ENCODE data around the gene DCTD.

The DCTD gene

GRCh38 chr4:182893047-182893446 is 24.1 kb downstream of the DCTD start:
- DNase-seq (ENCODE audit: low read depth) = no peak

DNA sequence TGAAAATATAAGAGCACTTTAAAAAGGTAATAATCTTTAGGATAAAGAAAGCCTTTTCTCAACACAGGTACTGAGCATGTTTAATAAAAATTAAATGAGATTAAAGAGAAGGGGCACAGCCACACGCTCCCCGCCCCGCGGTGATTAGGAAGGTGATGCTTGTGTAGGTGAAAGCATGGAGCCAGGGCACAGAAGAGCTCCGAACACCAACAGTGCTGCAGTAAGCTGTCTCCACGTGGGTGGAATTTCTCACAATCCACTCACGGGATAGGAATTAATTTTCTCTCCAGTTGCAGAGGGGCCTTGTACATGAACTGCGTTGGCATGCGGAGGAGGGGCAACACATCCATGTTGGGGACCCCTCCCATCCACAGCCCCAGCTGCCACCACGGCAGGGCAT is 27.0 kb downstream of the DCTD start:
- DNase-seq (ENCODE audit: low read depth) = no peak

DNA sequence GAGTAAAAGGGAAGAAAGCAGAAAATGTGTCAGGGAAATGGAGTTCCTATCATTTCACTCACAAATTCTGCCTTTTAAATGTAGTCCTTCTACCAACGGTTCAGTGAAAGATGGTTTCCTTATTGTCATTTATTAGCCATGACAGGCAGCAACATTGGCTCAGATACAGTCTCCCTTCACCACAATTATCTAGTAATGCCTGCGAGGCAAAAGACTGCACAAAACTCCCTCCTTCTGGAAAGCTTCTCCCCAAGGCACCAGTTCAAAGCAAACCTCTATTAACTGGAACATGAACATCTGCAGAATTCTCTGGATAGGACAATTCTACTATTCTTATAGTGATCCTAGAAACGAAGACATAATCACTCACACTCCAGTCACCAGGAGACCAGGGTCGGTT is 28.3 kb downstream of the DCTD start:
- no peak for DNase-seq (ENCODE audit: low read depth)

DNA sequence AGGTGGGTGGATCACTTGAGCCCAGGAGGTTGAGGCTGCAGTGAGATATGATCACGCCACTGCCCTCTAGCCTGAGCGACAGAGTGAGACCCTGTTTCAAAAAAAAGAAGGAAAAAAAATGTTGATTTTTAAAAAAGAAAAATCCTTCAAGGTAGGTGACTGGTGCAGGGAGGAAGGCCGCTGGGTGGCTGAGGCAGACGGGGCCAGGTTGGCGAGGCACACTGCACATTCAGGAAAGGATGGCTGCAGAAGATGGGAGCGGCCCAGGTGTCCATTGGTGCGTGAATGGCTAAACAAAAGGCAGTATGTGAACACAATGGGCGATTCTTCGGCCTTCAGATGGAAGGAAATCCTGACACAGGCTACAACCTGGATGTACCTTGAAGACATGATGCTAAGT is 30.4 kb downstream of the DCTD start:
- no peak for DNase-seq (ENCODE audit: low read depth)

DNA sequence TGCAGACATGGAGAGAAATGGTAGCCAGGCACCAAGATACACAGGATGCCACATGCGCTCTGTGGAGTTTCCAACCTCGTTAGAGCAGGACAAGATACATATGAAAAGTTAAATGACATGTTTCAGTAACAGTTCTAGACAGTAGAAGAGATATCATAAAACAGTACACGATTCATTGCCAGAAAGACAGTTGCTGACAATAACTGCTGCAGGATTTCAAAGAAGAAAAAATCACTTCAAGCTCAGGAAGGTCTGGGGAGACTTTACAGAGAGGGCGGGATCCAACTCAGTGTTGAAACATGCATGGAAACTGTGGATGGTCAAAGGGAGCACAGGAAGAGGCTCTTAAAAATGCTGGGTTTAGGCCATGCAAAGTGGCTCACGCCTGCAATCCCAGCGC is 31.0 kb downstream of the DCTD start:
- no peak for DNase-seq (ENCODE audit: low read depth)

DNA sequence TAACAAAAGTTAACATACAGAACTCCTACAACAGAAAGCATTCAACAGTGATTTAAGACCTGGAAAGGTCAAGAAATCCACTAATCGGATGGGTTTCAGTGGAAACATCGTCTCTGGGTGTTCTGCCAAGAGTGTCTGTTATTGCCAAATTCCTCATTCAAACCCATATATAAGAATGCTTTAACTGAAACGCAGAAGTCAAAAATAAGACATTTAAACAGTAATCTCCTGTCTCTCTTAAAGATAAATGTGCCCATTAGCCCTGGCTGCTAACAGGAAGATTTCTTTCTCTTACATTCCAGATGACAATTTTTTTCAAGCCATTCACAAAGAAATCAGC is 31.5 kb downstream of the DCTD start:
- no peak for DNase-seq (ENCODE audit: low read depth)

DNA sequence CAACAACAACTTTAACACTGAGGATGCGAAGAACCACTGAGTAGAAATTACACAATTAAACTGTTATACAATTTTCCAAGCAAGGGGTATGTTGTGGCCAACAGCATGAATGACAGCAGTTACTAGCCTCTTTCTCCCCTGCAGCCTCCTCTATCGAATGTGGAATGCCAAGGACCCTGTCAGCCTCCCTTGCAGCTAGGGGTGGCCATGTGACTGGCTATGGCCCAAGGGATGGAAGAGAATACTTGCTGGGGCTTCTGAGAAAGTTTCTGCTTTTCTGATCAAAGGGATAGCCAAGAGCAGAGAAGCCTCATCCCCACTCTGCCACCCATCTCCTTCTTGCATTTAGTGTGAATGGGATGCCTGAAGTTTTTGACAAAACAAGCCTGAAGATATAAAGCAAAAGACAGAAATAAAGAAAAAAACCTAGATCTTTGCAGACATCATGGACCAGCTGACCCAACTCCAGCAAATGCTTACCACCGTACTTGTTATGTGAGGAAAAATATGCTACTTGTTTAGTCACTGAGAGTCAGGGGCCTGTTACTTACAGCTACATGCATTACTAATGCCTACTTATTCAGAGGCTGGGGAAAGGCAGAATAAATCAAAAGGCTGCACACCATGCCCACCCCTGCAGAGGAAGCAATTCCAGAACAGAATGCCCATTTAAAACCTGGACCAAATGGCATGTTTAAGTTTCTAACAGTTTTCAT is 32.0 kb downstream of the DCTD start:
- DNase-seq (ENCODE audit: low read depth) = no peak

- DNase-seq (ENCODE audit: low read depth) = no peak
These were observed 33.1 kb downstream of the DCTD start for GRCh38 chr4:182884040-182884439.

DNA sequence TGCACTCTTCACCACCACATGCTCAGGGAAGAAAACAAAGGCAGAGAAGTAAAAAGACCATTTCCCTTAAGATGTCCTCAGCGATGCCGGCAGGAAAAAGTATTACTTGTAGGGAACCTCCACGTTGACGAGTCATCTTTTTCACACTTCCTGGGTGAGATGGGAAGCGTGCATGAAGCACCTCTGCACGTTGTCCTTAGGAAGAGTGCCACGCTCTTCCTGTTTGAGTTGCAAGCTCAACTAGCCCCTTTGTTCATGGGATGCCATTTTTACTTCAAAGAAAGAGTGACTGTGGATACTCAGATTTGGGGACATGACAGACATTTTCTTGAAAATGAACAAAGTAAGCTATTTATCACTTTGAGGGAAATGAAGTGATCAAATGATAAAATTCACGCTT is 33.8 kb downstream of the DCTD start:
- DNase-seq (ENCODE audit: low read depth) = no peak

GRCh38 chr4:182881914-182882313 is 35.3 kb downstream of the DCTD start:
- DNase-seq (ENCODE audit: low read depth) = no peak

- DNase-seq (ENCODE audit: low read depth) = no peak
These were observed 36.5 kb downstream of the DCTD start for GRCh38 chr4:182880387-182881356.

DNA sequence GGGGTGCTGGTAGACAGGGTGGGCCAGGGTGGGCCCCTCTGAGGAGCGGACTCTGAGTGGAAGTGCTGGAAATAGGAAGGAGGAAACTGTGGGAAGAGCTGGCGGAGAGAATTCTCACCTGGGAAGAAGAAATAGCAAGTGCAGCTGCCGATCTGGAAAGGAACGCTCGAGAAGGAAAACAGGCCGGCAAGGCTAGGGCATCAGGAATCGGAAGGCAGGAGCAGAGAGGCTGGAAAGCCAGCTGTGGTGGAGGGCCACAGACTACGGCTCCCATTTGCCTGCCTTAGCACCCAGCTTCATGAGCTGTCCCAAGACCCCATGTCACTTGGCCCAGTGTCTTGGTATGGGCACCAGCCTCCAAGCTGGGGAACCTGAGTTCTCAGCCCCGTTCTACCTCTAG is 37.3 kb downstream of the DCTD start:
- DNase-seq (ENCODE audit: low read depth) = no peak

DNA sequence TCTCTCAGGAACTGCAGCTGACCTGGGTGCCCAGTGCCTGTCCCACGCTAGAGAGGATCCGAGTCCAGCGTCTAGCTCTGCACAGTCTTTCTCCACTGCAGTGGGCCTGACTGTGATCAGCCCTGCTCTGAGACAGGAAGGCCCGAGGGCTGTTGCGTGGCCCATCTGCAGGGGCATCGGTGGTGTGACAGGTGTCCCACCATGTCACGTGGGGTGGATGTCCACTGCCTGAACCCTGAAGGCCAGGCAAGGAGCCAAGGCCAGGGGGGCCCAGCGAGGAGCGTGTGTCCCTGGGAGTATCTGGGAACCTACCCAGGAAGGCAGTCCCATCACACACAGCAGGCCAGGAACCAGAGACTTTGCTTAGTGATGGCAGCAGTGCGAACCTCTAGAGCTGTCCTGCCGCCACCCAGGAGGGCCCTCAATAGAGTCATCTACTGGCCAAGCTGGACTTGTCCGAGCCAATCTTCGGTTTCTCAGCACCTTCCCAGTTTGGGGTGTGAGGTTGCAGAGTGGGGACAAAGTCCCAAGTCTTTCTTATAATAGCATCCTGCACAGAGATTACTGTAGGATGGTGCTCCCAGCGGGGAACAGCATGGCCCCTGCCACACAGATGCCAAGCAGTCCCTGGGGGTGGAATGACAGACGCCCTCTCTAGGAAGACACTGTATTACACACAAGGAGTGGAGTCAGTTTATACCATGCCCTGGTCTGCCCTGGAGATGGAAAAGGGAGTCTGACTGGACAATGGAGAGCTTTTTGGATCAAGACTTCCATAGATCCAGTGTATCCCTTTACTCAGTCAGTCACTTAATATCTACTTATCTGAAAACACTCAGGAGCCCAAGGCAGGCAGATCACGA is 38.3 kb downstream of the DCTD start:
- no peak for DNase-seq (ENCODE audit: low read depth)

GRCh38 chr4:182877326-182877883 is 39.8 kb downstream of the DCTD start:
- no peak for DNase-seq (ENCODE audit: low read depth)

- DNase-seq (ENCODE audit: low read depth) = no peak
These were observed 40.8 kb downstream of the DCTD start for GRCh38 chr4:182876427-182876826.

DNA sequence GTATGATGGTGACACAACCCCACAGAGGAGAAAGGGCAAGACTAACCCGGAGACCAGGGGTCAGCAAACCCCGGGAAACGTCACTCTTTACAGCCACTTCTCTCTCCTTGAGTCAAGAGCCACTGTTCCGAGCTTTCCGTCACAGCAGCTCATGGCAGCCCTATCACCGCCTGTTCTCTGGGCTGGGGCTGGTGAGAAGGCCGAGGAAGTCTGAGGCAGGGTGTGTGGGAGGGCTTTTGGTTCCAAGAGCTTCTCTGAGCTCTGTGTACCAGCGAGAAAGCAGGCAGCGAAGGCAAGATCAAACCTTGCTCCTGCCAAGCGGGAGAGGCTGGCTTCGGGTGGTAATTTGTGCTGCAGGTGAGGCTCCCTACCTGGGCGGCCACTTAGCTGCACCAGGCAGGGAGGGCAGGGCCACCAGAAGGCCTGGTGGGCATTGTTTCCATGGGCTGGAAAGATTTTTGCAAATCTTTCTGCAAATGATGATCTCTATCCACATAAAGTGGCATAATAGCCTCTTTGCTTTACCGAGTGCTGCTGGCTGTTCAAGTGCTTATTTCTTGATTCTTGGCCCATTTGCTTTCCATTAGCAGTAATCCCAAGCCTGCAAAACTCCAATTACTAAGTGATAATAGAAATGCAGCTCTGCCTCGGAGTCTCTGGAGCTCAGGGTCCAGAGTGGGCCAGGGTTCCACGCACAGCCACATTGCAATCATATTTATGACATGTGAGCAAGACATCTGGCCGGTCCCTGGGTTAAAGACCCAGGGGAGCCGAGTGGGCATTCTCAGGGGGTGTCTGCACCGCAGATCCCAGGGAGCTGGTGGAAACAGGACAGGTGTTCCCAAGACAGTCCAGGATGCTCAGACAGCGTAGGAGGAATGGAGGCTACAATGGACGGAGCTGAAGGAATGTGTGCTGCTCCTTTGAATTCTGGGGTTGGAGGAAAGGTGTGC is 41.5 kb downstream of the DCTD start:
- no peak for DNase-seq (ENCODE audit: low read depth)

DNA sequence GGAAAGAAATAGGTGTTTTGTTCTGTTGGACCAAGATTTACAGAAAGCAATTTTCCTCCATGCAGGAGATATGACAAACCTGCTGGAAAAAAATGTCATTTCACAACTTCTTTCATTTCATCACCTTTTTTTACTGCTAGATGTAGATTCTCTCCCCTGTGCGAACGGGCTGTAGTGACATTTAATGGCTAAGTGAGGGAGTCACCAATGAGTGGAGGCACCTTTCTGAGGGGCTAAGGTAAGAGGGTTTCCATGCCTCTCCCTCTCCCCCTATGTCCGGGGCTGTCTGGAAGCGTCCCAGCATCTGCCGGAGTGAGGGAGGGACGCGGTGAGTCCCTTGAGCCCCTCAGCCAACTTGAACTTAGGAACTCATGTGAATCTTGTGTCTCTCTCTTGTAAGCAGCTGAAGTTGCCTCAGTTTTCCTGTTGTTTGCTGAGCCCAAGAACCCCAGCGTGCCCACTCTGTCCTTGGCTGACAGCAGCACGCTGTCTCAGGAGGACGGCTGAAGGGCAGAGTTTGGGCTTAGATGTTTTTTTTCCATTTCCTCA is 42.3 kb downstream of the DCTD start:
- no peak for DNase-seq (ENCODE audit: low read depth)

GRCh38 chr4:182874304-182874751 is 42.9 kb downstream of the DCTD start:
- DNase-seq (ENCODE audit: low read depth) = no peak

- no peak for DNase-seq (ENCODE audit: low read depth)
These were observed 43.5 kb downstream of the DCTD start for GRCh38 chr4:182873726-182874125.

DNA sequence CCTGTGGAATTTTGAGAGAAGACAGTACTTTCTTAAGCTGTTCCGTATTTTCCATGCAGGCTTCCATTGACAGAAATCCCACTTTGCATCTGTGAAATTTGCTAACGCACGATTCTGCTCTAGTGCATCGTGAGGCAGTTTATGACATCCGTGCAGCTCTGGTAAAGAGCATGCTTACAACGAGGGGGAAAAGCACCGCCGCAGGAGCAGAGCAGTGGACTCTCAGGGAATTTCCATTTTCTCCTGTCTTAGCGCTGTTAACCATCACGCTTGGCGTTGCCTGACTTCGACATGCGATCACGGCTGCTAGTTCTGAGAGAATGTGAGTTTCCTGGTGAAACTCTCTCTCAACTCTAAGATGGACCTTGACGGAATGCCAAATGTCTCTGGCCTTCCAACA is 43.9 kb downstream of the DCTD start:
- DNase-seq (ENCODE audit: low read depth) = no peak

DNA sequence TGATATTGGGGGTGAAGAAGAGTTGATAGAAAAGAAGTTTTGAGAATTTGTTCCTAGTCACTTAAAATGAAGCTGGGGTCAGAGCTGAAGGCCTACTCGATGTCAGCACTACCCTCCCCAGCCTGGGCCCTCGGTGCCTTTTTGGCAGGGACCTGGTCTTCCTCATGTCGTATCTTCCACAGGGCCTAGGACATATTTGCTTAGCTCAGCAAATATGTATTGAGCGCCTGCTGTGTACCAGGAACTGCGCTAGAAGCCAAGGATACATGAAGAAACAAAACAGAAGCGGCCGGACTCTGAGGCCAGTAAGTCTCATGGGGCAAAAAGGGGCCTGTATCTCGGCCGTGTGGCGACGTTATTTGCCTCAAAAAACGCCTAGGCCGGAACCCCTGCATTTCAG is 44.3 kb downstream of the DCTD start:
- no peak for DNase-seq (ENCODE audit: low read depth)
